ENCODE data around the gene CCNJL.

GRCh38 chr5:160296496-160296895 lies 15.9 kb downstream of the CCNJL start:
- TF ChIP-seq, protein P1, sequence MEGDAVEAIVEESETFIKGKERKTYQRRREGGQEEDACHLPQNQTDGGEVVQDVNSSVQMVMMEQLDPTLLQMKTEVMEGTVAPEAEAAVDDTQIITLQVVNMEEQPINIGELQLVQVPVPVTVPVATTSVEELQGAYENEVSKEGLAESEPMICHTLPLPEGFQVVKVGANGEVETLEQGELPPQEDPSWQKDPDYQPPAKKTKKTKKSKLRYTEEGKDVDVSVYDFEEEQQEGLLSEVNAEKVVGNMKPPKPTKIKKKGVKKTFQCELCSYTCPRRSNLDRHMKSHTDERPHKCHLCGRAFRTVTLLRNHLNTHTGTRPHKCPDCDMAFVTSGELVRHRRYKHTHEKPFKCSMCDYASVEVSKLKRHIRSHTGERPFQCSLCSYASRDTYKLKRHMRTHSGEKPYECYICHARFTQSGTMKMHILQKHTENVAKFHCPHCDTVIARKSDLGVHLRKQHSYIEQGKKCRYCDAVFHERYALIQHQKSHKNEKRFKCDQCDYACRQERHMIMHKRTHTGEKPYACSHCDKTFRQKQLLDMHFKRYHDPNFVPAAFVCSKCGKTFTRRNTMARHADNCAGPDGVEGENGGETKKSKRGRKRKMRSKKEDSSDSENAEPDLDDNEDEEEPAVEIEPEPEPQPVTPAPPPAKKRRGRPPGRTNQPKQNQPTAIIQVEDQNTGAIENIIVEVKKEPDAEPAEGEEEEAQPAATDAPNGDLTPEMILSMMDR (conservative IDR thresholded peaks at IDR 0.05 in 1 of 2, IDR thresholded peaks at IDR 0.05 in 1 of 2; ENCODE audit: extremely low read depth in 1 of 2, insufficient read depth in 1 of 2, low read depth in 1 of 2, low read length in 2 of 2): no peak
- TF ChIP-seq EZH2 (IDR thresholded peaks at IDR 0.05; ENCODE audit: borderline replicate concordance, low read length): no peak
